Mononuclear cell (primary cell): Measurements from ENCODE around the gene PPFIA2. TPM values are rescaled to one million over a fixed set of nuclear protein-coding genes. Genes with fewer than 3 reads are reported as not detected.

Experiments
- H3K27me3 ChIP-seq: 2 replicates; pipeline ENCODE4 v1.6.0; 2011; ENCODE audit warnings: low read length, control low read depth; ENCODE audit not compliant: insufficient read depth
- H3K4me1 ChIP-seq: 2 replicates; pipeline ENCODE4 v1.5.1; 2011; ENCODE audit warnings: mild to moderate bottlenecking, low read length, control low read depth; ENCODE audit not compliant: insufficient read depth
- H3K4me3 ChIP-seq: 2 replicates; pipeline ENCODE4 v1.5.1; 2011; ENCODE audit warnings: mild to moderate bottlenecking, low read length, moderate library complexity
- H3K9me3 ChIP-seq: 2 replicates; pipeline ENCODE4 v1.5.1; 2011; ENCODE audit warnings: low read depth, mild to moderate bottlenecking, control low read depth, low read length
- total RNA-seq: library from RNA; depleted of rRNA; stranded (reverse); fragments of >200 nt; gene quantifications from one replicate; pipeline ENCODE4 v1.2.3, GENCODE V29; 2012

Gene PPFIA2
- total RNA-seq, 1 donor: not detected

- H3K4me1 ChIP-seq: no peaks in the 10 kb centered on the region
- H3K9me3 ChIP-seq: no peaks in the 10 kb centered on the region
- H3K27me3 ChIP-seq: no peaks in the 10 kb centered on the region
- H3K4me3 ChIP-seq: no peak overlapping the region
These were observed 470.5 kb downstream of the PPFIA2 start for GRCh38 chr12:81288651-81289050.

- Histone ChIP-seq H3K9me3 (no peaks in the 10 kb centered on the region), H3K4me3 (no peak overlapping the region), H3K4me1 (no peaks in the 10 kb centered on the region)
These were observed 475.0 kb downstream of the PPFIA2 start for GRCh38 chr12:81284137-81284536.

GRCh38 chr12:81274637-81275529 is 484.3 kb downstream of the PPFIA2 start:
- no peaks in the 10 kb centered on the region for H3K9me3 ChIP-seq
- no peak overlapping the region for H3K4me3 ChIP-seq
- H3K4me1 ChIP-seq: no peaks in the 10 kb centered on the region
- H3K27me3 ChIP-seq: no peaks in the 10 kb centered on the region

More at GRCh38 chr12:81284137-81284536, 475.0 kb downstream of the PPFIA2 start:
- H3K27me3 ChIP-seq: no peaks in the 10 kb centered on the region

GRCh38 chr12:81270385-81270784 is 488.8 kb downstream of the PPFIA2 start:
- H3K4me1 ChIP-seq: no peaks in the 10 kb centered on the region
- no peak overlapping the region for H3K4me3 ChIP-seq
- H3K9me3 ChIP-seq: no peaks in the 10 kb centered on the region
- H3K27me3 ChIP-seq: no peaks in the 10 kb centered on the region

- no peaks in the 10 kb centered on the region for H3K27me3 ChIP-seq
- H3K4me3 ChIP-seq: no peak overlapping the region
- H3K9me3 ChIP-seq: no peaks in the 10 kb centered on the region
- no peaks in the 10 kb centered on the region for H3K4me1 ChIP-seq
These were observed 496.1 kb downstream of the PPFIA2 start for GRCh38 chr12:81263072-81263471.

- no peaks in the 10 kb centered on the region for H3K4me1 ChIP-seq
- no peaks in the 10 kb centered on the region for H3K27me3 ChIP-seq
- no peak overlapping the region for H3K4me3 ChIP-seq
- H3K9me3 ChIP-seq: no peaks in the 10 kb centered on the region
These were observed 497.5 kb downstream of the PPFIA2 start for GRCh38 chr12:81261508-81262207.

GRCh38 chr12:81259360-81259759 is 499.8 kb downstream of the PPFIA2 start:
- Histone ChIP-seq H3K4me1 (no peaks in the 10 kb centered on the region), H3K9me3 (no peaks in the 10 kb centered on the region), H3K4me3 (no peak overlapping the region), H3K27me3 (no peaks in the 10 kb centered on the region)

- Histone ChIP-seq H3K9me3 (no peaks in the 10 kb centered on the region), H3K27me3 (no peaks in the 10 kb centered on the region), H3K4me3 (no peak overlapping the region), H3K4me1 (no peaks in the 10 kb centered on the region)
These were observed 501.1 kb downstream of the PPFIA2 start for GRCh38 chr12:81257947-81258551.

- no peak overlapping the region for H3K4me3 ChIP-seq
- H3K27me3 ChIP-seq: no peaks in the 10 kb centered on the region
- no peaks in the 10 kb centered on the region for H3K4me1 ChIP-seq
- H3K9me3 ChIP-seq: no peaks in the 10 kb centered on the region
These were observed 503.2 kb downstream of the PPFIA2 start for GRCh38 chr12:81255947-81256346.

GRCh38 chr12:81255456-81255855 is 503.7 kb downstream of the PPFIA2 start:
- Histone ChIP-seq H3K4me3 (no peak overlapping the region), H3K9me3 (no peaks in the 10 kb centered on the region), H3K4me1 (no peaks in the 10 kb centered on the region), H3K27me3 (no peaks in the 10 kb centered on the region)

- H3K4me1 ChIP-seq: no peaks in the 10 kb centered on the region
- H3K27me3 ChIP-seq: no peaks in the 10 kb centered on the region
- no peak overlapping the region for H3K4me3 ChIP-seq
- H3K9me3 ChIP-seq: no peaks in the 10 kb centered on the region
These were observed 505.8 kb downstream of the PPFIA2 start for GRCh38 chr12:81253360-81253759.

- Histone ChIP-seq H3K9me3 (no peaks in the 10 kb centered on the region), H3K4me3 (no peak overlapping the region), H3K4me1 (no peaks in the 10 kb centered on the region), H3K27me3 (no peaks in the 10 kb centered on the region)
These were observed 506.9 kb downstream of the PPFIA2 start for GRCh38 chr12:81252228-81252627.

- Histone ChIP-seq H3K4me3 (no peak overlapping the region), H3K4me1 (no peaks in the 10 kb centered on the region), H3K27me3 (no peaks in the 10 kb centered on the region), H3K9me3 (no peaks in the 10 kb centered on the region)
These were observed 509.2 kb downstream of the PPFIA2 start for GRCh38 chr12:81249976-81250375.

GRCh38 chr12:81245907-81246570 is 513.1 kb downstream of the PPFIA2 start:
- no peaks in the 10 kb centered on the region for H3K4me1 ChIP-seq
- no peak overlapping the region for H3K4me3 ChIP-seq

GRCh38 chr12:81245458-81245857 is 513.7 kb downstream of the PPFIA2 start:
- no peak overlapping the region for H3K4me3 ChIP-seq
- H3K27me3 ChIP-seq: no peaks in the 10 kb centered on the region
- no peaks in the 10 kb centered on the region for H3K9me3 ChIP-seq
- H3K4me1 ChIP-seq: no peaks in the 10 kb centered on the region

More at GRCh38 chr12:81245907-81246570, 513.1 kb downstream of the PPFIA2 start:
- no peaks in the 10 kb centered on the region for H3K9me3 ChIP-seq
- no peaks in the 10 kb centered on the region for H3K27me3 ChIP-seq
